IgD-negative memory B cell (primary cell): ENCODE results near the gene PRSS2. TPM values are rescaled to one million over a fixed set of nuclear protein-coding genes. Genes with fewer than 3 reads are reported as not detected.

Experiments
- polyA plus RNA-seq: library from polyadenylated mRNA; unstranded; fragments of 300-500 nt; fragmentation: Illumina TruSeq; gene quantifications from one replicate; pipeline ENCODE4 v1.2.3, GENCODE V29; 2021

The PRSS2 gene
- polyA plus RNA-seq, 1 donor from 2014 or later = not detected

Other genes with a start within 250 kb of the PRSS2 start
- not detected for gene PRSS1, start 21.5 kb upstream of the PRSS2 start, polyA plus RNA-seq
- 37.6 TPM for gene EPHB6, start 84.1 kb downstream of the PRSS2 start, polyA plus RNA-seq
- gene TRPV6, start 114.8 kb downstream of the PRSS2 start, polyA plus RNA-seq = not detected
- not detected for gene TRPV5, start 162.8 kb downstream of the PRSS2 start, polyA plus RNA-seq
- gene LLCFC1, start 168.5 kb downstream of the PRSS2 start, polyA plus RNA-seq = not detected
- gene KEL, start 191.4 kb downstream of the PRSS2 start, polyA plus RNA-seq = not detected